Measurements from ENCODE around the gene ODAD3.
"Not testable (repeated sequence)": the region's sequence is repeated elsewhere in the genome, so short reads cannot be mapped to it uniquely, and the experiment has no call there.

Gene ODAD3

DNA sequence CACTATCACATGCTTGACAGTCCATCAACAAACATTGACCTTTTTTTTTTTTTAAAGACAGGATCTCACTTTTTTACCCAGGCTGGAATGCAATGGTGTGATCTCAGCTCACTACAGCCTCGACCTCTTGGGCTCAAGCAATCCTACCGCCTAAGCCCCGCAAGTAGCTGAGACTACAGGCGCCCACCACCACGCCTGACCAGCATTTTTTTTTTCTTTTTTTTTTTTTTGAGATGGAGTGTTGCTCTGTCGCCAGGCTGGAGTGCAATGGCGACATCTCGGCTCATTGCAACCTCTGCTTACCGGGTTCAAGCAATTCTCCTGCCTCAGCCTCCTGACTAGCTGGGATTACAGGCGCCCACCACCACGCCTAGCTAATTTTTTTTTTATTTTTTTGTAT, 24.0 kb upstream of the ODAD3 start:
- DNase-seq, result not testable (repeated sequence)

DNA sequence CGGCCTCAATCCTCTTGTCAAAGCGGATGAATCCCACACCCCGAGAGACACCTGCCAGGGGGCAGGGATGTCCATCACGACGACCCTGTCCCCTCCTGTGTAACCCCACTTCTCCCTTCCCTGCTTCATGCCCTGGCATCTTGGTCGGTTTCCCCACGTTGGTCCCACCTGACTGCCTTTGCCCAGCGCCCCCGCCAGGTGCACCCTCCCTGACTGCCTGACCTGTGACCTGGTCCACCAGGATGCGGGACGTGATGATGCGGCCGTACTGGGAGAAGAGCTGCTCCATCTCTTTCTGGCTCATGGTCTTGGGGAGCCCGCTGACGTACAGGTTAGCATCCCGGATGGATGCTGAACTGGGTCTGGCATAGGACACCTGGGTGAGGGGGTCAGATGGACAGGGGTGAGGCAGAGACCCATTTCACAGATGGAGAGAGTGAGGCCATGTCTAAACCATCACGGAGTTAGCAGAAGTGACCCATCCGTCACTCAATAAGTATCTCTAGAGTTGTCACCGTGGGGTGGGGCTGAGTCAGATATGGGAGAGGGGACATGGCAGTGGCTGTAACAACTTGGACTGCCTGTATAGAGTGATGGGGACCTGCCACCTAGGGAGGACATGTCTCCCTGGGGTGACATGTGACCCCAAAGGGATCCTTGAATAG, 23.4 kb upstream of the ODAD3 start:
- DNase-seq, result no peak

DNA sequence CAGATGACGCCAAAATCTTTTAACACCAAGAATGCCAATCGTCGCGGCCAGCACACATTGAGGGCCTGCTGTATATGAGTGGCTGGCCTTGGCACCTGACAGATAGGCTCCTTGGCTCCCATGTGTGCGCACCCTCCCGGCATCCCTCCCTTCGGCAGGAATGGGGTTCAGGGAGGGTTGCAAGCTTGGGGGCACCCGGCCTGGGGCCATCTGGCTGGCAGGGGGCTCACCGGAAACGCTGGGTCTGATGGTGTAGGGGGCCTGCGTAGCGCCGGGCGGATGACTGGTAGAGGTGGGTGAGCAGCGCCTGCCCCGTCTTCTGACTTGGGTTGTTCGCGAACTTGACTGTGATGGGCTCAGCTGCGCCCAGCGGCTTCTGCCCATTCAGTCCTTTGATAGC, 22.9 kb upstream of the ODAD3 start:
- no peak for DNase-seq

DNA sequence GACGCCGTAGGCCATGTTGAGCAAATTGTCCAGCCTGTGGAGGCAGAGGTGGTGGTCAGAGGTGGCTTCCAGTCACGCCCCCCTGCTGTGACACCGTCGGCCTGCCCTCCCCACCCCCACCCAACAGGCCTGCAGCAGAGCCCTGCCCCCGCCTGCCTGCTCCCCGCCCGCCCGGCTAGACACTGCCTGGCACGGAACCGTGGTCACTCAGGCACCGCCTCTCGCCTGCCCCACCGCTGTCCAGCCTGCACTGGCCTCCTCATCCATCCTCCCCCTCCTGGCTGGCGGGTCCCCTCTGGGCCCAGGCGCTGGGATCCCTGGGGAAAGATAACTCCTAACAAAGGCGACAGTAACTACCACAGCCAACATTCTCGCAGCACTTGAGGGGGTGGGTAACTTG, 22.2 kb upstream of the ODAD3 start:
- DNase-seq, result no peak

DNA sequence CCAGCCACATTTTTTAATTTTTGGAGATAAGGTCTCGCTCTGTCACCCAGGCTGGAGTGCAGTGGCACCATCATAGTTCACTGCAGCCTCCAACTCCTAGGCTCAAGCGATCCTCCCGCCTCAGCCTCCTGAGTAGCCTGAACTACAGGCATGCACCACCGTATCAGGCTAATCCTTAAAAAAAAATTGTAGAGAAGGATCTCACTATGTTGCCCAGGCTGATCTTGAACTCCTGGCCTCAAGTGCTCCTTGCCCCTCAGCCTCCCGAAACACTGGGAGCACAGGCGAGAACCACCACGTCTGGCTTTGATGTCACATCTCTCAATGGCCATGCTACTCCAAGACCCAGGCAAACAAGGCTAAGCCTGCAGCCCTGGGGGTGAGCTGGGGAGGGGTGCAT, 21.7 kb upstream of the ODAD3 start:
- DNase-seq, result no peak

DNA sequence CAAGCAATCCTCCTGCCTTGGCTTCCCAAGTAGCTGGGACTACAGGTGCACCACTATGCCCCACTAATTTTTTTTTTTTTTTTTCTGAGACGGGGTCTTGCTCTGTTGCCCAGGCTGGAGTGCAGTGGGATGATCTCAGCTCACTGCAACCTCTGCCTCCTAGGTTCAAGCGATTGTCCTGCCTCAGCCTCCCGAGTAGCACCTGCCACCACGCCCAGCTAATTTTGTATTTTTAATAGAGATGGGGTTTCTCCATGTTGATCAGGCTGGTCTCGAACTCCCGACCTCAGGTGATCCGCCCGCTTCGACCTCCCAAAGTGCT, 20.3 kb upstream of the ODAD3 start:
- not testable (repeated sequence) for DNase-seq

DNA sequence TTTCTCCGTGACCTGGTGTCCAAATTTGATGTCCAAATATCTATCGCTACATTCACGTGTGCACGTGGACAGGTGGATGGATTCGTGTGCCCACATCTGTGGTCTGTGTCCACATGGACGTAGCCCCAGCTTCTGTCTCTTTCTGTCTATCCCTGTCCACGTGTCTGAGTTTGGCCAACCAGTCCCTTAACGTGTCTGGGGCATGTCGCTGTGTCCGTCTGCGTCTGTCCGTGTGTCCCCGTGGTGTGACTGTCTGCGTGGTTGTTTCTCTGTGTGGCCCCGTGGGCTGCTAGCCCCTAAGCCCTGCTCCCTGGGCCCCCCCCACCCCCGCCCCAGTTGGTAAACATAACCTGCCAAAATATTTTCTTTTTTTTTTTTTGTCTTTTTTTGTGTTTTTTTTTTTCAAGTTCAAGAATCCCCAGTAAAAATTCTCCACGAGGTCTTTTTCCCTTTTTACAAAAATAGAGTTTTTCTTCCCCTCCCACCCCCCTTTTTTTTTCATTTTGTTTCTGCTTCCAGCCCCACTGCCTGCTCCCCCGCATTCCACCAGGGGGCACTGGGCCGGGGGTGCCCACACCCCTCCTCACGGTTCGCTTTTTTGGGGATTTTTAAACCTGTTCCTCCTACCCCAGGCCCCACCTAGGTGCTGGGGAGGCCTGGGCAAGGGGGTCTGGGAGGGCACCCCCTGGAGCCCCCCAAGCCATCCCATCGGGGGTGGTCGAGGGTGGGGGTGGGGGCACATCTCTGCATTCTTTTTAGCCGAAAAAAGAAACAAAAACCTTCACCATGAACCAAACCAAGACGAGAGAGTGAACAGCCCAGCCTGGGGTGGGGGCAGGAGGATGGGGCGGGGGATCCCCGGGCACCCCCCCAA, 18.8 kb upstream of the ODAD3 start:
- DNase-seq, result no peak

DNA sequence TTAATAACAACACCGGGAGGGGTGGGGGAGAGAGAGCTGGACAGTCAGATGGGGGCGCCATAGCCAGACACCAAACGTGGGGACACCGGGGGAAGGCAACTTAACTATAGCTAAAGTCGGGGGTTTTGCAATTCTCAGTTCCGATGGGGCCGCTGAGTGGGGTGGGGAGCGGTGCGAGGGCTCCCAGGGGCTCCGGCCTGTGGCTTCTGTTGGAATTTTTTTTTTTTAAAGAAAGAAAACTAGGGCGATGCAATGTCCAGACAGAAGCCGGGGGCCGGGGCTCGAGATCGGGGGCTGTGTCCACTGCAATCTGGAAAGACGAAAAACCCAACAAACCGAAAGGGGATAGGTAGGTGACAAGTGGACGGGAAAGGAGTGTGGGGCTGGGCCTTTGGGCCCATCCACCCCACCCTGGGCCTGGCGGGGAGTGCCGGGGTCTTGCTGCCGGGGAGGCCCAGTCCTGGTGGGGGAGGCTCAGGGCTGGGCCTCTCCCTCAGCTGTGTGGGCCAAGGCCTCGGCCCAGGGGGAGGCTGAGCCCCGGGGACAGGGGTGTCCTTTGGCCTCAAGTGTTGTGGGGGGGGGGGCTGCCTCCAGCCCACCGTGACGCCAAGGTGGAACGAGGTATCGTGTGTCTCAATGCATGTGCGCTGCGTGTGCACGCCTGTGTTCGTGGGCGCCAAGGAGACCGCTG, 17.8 kb upstream of the ODAD3 start:
- DNase-seq, result no peak

DNA sequence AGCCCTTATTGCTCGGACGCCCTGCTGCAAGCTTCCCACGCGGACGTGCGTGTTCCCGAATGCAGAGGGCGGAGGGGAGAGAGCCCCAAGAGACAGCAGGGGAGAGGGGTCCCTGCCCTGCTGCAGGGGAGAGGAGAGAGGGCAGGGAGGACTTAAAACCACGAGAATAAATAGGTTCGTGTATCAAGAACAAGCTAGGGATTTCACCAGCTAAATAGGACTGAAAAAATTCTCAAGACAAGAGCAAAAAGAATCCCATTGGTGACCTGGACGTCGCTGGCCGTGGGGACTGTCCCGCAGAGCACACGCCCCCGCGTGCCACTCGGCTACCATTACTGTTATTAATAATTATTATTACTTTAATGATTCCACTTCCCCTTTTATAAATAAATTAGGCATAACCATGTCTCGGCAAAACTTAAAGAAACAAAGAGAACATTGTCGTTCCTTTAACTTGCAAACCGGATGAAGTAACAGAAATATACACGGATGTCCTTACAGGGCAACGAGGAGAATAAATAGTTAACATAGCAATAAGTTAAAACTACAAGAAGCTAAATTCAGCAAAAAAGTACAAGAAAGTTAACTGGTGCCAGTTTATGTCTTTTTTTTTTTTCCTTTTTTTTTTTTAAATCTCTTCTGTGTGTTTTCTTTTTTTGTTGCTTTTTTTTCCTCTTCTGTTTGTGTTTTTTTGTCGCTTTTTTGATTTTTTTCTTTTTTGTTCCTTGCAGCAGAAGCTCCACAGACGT, 17.1 kb upstream of the ODAD3 start:
- DNase-seq, result no peak

DNA sequence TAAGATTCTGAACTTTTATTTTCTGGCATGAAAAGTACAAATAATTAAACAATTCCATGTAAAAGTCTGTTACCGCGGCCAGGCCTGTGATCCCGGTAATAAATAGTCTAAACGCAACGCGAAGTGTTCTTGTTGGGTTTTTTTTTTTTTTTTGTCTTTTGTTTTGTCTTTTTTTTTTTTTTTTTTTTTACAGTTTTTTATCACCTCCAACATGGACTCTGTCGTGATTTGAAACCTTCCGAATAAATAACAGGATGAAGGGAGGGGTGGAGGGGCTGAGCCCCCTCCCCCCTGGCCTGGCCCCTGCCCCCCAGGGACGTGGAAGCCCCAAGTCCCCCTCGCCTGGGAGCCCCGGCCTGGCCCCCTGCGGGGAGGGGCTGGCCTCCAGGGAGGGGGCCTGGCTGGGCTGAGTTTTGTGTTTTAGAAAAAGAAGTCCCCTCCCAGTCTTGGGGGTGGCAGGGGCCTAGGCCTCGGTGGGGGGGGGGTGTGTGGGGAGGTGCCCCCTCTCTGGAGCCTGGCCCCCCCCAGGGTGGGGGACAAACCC, 16.5 kb upstream of the ODAD3 start:
- no peak for DNase-seq

DNA sequence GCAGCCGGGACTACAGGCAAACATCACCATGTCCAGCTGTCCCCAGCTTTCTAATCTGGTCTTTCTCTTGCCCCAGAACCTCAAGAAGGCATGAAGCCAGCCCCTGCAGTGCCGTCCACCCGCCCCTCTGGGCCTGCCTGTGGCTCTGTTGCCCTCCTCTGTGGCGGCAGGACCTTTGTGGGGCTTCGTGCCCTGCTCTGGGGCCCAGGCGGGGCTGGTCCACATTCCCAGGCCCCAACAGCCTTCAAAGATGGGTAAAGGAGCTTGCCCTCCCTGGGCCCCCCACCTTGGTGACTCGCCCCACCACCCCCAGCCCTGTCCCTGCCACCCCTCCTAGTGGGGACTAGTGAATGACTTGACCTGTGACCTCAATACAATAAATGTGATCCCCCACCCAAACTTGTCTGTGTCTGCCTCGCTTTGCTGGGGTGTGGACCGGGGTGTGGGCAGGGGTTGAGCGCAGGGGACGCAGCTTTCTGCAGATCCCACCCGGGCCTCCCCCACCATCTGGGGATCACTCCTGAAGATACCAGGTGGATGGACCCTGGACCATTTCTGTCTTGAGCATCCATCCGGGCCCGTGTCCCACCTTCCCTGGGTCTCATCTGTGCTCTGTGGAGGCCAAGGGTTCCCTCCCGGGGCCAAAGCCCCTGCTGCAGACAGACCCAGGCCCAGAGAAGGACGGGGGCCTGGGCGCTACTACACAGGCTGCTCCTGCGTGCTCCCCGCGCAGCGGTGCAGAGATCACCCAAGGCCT, 15.8 kb upstream of the ODAD3 start:
- no peak for DNase-seq

DNA sequence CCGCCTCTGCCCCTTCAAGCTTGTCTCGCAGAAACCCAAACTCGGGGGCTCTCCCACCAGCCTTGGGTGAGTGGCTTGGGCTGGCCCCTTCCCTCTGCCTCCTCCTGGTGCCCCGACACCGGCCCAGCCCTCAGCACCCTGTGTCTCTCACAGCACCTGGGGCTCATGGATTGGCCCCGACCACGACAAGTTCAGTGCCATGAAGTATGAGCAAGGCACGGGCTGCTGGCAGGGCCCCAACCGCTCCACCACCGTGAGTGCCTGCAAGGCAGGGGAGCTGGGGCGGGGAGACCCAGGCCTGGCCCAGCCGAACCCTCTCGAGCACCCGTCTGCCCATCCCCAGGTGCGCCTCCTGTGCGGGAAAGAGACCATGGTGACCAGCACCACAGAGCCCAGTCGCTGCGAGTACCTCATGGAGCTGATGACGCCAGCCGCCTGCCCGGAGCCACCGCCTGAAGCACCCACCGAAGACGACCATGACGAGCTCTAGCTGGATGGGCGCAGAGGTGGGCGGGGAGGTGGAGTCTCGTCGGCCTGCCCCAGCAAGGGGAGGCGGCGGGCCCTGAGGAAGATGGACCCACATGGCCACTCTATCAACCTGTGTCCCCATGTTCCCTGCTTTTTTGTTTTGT, 14.1 kb upstream of the ODAD3 start:
- no peak for DNase-seq

DNA sequence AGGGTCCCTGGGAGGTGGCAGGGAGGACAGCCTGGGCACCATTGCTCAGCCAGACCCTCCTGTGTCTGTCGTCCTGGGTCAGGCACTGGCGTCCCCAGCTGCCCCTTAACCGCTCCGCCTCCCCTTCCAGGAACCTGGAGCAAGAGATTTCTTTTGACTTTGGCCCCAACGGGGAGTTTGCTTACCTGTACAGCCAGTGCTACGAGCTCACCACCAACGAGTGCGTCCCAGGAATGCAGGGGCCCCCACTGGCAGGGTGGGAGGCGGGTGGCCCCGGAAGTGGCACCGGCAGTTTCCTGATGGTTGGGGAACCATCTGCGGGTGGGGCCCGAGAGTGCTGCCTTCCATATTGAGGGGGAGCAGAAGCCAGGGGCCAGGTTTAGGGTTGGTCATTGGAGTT, 13.5 kb upstream of the ODAD3 start:
- DNase-seq, result no peak

DNA sequence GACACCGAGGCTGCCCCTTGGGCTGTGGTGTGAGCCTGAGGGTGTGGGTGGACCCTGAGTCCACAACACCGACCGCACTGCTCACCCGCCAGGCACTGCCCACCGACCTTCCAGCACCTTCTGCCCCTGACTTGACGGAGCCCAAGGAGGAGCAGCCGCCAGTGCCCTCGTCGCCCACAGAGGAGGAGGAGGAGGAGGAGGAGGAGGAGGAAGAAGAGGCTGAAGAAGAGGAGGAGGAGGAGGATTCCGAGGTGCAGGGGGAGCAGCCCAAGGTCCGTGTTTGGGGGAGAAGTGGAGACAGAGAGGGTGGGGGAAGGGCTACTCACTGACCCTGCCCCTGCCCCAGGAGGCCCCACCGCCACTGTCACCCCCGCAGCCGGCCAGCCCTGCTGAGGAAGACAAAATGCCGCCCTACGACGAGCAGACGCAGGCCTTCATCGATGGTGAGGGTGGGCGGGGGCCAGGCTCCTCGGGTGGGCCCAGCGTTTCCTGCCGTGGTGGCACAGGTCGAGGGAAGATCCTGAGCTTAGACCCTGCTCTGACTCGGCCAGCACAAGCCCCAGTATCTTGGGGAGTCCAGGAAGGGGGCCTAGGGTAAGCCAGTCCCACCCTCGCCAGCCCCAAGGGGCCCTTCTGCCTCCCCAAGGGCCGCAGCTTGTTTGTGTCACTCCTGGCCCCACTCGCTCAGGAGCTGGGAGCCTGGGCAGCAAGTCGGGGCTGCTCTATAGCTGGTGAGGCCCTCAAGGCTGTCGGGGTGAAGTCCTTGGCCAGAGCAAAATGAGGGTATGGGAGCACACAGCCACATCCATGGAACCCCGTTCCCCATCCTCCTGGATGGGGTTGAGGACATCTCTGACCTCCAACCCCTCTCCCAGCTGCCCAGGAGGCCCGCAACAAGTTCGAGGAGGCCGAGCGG, 12.7 kb upstream of the ODAD3 start:
- DNase-seq, result no peak

DNA sequence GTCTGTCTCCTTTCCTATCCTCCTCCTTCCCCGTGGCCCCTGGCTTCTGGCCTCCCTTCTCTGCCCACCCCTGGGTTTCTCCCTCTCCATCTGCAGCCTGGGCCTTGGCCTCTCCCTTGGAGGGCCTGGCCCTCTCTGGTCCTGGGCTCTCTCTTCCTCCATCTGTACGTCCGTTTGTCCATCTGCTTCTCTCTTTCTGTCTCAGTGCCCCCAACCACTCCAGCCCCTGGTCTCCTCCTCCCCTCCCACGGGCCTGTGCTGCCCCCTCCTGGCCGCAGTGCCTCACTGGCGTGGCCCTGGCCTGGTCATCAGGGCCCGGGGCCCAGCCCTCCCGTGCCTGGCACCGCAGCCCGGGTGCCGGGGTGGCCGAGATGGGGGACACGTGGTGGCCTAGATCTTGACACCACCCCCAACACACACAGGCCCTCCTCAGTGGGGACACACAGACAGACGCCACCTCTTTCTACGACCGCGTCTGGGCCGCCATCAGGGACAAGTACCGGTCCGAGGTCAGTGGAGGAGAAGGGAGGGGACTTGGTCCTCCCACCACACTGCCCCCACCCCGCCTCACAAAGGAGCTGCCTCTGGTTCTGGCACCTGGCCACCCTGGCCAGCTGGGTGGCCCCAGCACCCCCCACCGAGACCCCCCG, 11.9 kb upstream of the ODAD3 start:
- peak; percentile 69 for DNase-seq

DNA sequence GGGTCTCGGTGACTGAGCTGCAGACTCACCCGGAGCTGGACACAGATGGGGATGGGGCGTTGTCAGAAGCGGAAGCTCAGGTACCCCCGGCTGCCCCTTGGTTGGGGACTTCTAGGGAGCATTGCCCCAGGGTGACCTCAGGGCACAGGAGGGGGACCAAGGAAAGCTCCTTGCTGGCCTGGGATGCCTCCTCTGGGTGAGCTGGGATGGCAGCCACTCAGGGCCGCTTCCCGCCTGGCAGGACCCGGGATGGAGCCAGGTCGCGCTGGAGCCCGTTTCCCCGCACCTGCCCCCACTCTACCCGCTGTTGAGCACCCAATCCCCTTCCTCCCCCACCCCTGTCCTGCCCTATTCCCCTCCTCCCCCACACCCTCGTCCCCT, 11.3 kb upstream of the ODAD3 start:
- DNase-seq, result no peak

DNA sequence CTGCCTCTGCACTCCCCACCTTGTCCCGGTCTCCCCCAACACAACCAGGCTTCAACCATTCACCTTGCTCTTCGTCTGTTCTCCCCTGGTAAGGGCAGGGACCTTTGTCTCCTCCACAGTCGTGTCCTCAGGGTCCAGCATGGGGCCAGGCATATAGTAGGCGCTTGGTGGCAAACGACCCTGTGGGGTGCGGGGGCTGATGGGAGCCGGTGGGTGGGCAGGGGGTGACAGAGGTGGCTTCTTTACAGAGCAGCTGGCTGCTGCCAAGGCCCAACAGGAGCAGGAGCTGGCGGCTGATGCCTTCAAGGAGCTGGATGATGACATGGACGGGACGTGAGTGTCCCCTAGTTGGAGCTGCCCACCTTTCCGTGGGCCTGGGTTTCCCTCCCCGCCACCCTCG, 10.2 kb upstream of the ODAD3 start:
- no peak for DNase-seq

DNA sequence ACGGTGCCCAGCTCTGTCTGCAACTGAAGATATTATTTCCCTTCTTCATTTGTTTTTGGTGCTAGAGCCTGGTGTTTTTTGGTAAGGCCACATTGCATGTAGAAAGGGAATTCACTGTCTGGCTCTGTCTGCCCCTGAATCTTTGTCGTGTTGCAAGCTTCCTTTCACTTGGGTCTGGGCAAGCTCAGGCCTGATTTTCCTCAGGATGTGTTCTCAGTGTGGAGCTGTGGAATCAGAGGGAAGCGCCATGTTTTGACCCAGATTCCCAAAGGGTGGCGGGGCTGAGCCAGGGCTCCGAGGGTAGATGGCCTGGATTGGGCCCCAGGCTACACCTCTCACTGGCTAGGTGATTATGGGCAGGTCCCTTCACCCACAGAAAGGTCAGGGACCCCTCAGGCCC, 9.1 kb upstream of the ODAD3 start:
- DNase-seq, result no peak

DNA sequence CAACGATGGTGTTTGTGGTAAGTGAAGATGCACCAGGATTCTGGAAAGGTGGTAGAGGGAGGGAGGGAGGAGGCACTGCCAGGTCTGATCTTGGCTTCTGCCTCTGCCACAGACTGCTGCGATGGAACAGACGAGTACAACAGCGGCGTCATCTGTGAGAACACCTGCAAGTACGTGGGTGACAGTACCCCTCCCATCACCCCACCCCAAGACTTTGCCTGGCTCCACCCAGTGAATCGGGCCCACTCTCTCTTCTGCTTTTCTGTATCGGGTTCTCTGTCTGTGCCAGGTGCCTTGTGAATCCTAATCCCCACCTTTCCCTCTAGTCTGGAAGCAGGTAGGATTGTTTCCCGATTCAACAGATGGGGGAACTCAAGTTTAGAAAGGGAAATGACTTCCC, 3.0 kb upstream of the ODAD3 start:
- no peak for DNase-seq

DNA sequence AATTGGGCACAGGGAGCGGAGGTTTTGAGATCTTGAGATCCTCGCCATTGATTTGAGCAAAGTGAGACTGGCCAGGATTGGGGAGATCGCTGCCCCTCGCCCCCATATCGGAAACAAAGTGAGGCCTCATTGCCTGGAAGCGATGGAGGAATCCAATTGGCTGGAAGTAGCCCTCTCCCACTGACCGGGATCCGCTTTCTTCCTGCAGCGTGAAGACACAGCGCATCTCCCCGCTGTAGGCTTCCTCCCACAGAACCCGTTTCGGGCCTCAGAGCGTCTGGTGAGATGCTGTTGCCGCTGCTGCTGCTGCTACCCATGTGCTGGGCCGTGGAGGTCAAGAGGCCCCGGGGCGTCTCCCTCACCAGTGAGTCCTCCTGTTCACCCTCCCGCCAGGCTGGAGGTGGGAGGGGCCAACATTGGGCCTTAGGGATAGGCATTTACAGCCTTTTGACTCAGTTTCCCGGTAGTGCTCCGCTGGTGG, 952 bp upstream of the ODAD3 start:
- DNase-seq, result peak; percentile 26
